ENCODE measurements around the gene HOXA3. TPM values are rescaled to one million over a fixed set of nuclear protein-coding genes. Genes with fewer than 3 reads are reported as not detected.

HOXA3 gene
- total RNA-seq, 4 donors from 2014 or later = 4.9 to 20.2 (median 13.2) TPM

- WGBS, 2 donors = 81 to 82% methylated on average over 12 of the region's 12 CpGs
- peak in 1 of 2 donors; percentile 86 for DNase-seq (ENCODE audit: low spot score in 2 of 2)
- H3K4me3 ChIP-seq (ENCODE audit: low read depth, poor library complexity, severe bottlenecking) = no peak overlapping the region
- intact Hi-C loops (cut with DNase I; ENCODE audit: low total_unique reads) = no loop called here
- TF ChIP-seq CTCF (IDR thresholded peaks at IDR 0.05) (no peak), POLR2A (IDR thresholded peaks at IDR 0.05) (no peak)
Measured at GRCh38 chr7:27180431-27181420, 28.3 kb upstream of the HOXA3 start.

- intact Hi-C loops (cut with DNase I; ENCODE audit: low total_unique reads) = no loop called here
- DNase-seq (ENCODE audit: low spot score in 2 of 2) = peak; percentile 69 to 95
- TF ChIP-seq CTCF (IDR thresholded peaks at IDR 0.05) (peak in 1 of 3 donors; percentile 53), POLR2A (IDR thresholded peaks at IDR 0.05) (no peak)
- WGBS, 2 donors = 23 to 24% methylated on average over 56 of the region's 56 CpGs
- no peak overlapping the region for H3K4me3 ChIP-seq (ENCODE audit: low read depth, poor library complexity, severe bottlenecking)
Measured at GRCh38 chr7:27179503-27180430, 27.4 kb upstream of the HOXA3 start.

- H3K4me3 ChIP-seq (ENCODE audit: low read depth, poor library complexity, severe bottlenecking) = no peak overlapping the region
- TF ChIP-seq POLR2A (IDR thresholded peaks at IDR 0.05) = no peak
- TF ChIP-seq CTCF (IDR thresholded peaks at IDR 0.05) = no peak
- 57 to 59% methylated on average over 14 of the region's 14 CpGs for WGBS, 2 donors
- intact Hi-C loops (cut with DNase I; ENCODE audit: low total_unique reads) = no loop called here
- DNase-seq (ENCODE audit: low spot score in 2 of 2) = peak in 1 of 2 donors; percentile 81
Measured at GRCh38 chr7:27179030-27179429, 26.6 kb upstream of the HOXA3 start.

- TF ChIP-seq CTCF (IDR thresholded peaks at IDR 0.05) = no peak
- TF ChIP-seq POLR2A (IDR thresholded peaks at IDR 0.05) = no peak
- intact Hi-C loops (cut with DNase I; ENCODE audit: low total_unique reads) = no loop called here
Measured at GRCh38 chr7:27178366-27178765, 26.0 kb upstream of the HOXA3 start.

GRCh38 chr7:27177795-27178320 lies 25.5 kb upstream of the HOXA3 start:
- peak in 1 of 2 donors; percentile 75 for DNase-seq (ENCODE audit: low spot score in 2 of 2)
- intact Hi-C loops (cut with DNase I; ENCODE audit: low total_unique reads) = no loop called here
- 54 to 57% methylated on average over 5 of the region's 5 CpGs for WGBS, 2 donors
- TF ChIP-seq CTCF (IDR thresholded peaks at IDR 0.05) (no peak), POLR2A (IDR thresholded peaks at IDR 0.05) (no peak)
- H3K4me3 ChIP-seq (ENCODE audit: low read depth, poor library complexity, severe bottlenecking) = no peak overlapping the region

More at GRCh38 chr7:27178366-27178765, 26.0 kb upstream of the HOXA3 start:
- DNase-seq (ENCODE audit: low spot score in 2 of 2) = peak; percentile 47 to 88
- WGBS, 2 donors = 64 to 65% methylated on average over 6 of the region's 6 CpGs
- H3K4me3 ChIP-seq (ENCODE audit: low read depth, poor library complexity, severe bottlenecking) = no peak overlapping the region

Data from lower leg skin (tissue), 4 donors.